NK-92 (cell line): Measurements from ENCODE around the gene NHERF1.

Source experiments
- DNase-seq: peaks from one replicate; lab custom pipeline; 2025; ENCODE audit not compliant: unreplicated experiment; lab: John Stamatoyannopoulos, UW

Gene NHERF1

GRCh38 chr17:74748279-74748528 lies 224 bp upstream of the NHERF1 start:
- DNase-seq, result no peak

GRCh38 chr17:74749279-74750038 lies 1.0 kb downstream of the NHERF1 start:
- no peak for DNase-seq

- DNase-seq, result no peak
These were observed 1.6 kb downstream of the NHERF1 start for GRCh38 chr17:74750039-74750326.

GRCh38 chr17:74750327-74751069 lies 2.1 kb downstream of the NHERF1 start:
- no peak for DNase-seq

GRCh38 chr17:74752415-74752814 lies 4.0 kb downstream of the NHERF1 start:
- no peak for DNase-seq

- DNase-seq, result no peak
These were observed 4.5 kb downstream of the NHERF1 start for GRCh38 chr17:74752822-74753401.

GRCh38 chr17:74754832-74755231 lies 6.4 kb downstream of the NHERF1 start:
- no peak for DNase-seq

- no peak for DNase-seq
These were observed 7.1 kb downstream of the NHERF1 start for GRCh38 chr17:74755533-74755932.

GRCh38 chr17:74756891-74757290 lies 8.5 kb downstream of the NHERF1 start:
- DNase-seq, result no peak

GRCh38 chr17:74757502-74757901 lies 9.1 kb downstream of the NHERF1 start:
- no peak for DNase-seq

GRCh38 chr17:74757931-74758847 lies 9.8 kb downstream of the NHERF1 start:
- DNase-seq, result no peak

- DNase-seq, result no peak
These were observed 10.4 kb downstream of the NHERF1 start for GRCh38 chr17:74758848-74759168.

- no peak for DNase-seq
These were observed 10.9 kb downstream of the NHERF1 start for GRCh38 chr17:74759243-74759801.

- DNase-seq, result no peak
These were observed 11.5 kb downstream of the NHERF1 start for GRCh38 chr17:74759941-74760340.

GRCh38 chr17:74760404-74761105 lies 12.1 kb downstream of the NHERF1 start:
- DNase-seq, result no peak

- no peak for DNase-seq
These were observed 13.0 kb downstream of the NHERF1 start for GRCh38 chr17:74761419-74761818.

- no peak for DNase-seq
These were observed 13.5 kb downstream of the NHERF1 start for GRCh38 chr17:74761931-74762330.

GRCh38 chr17:74763565-74764387 lies 15.3 kb downstream of the NHERF1 start:
- DNase-seq, result no peak

GRCh38 chr17:74764751-74765286 lies 16.4 kb downstream of the NHERF1 start:
- DNase-seq, result no peak

- no peak for DNase-seq
These were observed 18.0 kb downstream of the NHERF1 start for GRCh38 chr17:74766413-74766812.
